GM12873 (cell line): ENCODE measurements around the gene DTNB.

Experiments used
- CTCF ChIP-seq: IDR thresholded peaks from 2 replicates; pipeline ENCODE4 v1.5.1; 2012; ENCODE audit warnings: low read depth, mild to moderate bottlenecking, moderate library complexity, low read length, control low read depth; ENCODE audit not compliant: insufficient read depth; ENCODE audit errors: missing control alignments

The DTNB gene

DNA sequence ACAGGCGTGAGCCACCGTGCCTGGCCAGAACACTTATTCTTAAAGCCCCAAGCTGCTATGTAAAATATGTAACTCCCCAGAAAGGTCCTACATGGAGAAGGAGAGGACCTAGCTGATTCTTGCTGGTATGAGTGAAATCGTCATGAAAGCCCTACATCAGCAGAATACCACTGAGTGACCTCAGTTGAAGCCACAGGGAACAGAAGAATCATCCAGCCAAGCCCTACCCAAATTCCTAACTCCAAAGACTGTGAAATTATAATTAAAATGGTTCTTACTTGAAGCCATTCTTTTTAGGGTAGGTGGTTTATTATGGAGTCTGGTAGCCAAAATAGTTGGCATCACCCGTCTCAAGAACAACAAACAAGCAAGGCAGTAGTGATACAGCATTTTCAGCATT is 4.5 kb upstream of the DTNB start:
- no peak for TF ChIP-seq CTCF

DNA sequence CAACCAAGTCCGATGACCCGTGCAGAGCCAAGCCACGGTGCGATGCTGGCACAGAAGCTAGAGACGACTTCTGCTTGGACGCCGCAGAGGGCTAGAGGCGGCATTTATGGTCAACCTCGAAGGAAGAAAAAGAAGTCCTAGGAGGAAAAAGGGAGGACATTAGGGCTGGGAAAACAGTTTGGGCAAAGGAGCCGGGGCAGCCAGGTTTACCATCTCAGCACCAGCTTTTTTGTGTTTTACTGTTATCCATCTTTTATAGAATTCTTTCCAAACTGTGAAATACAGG is 643 bp upstream of the DTNB start:
- TF ChIP-seq CTCF, result no peak

- no peak for TF ChIP-seq CTCF
Observed at GRCh38 chr2:25672494-25673299, 680 bp downstream of the DTNB start.

DNA sequence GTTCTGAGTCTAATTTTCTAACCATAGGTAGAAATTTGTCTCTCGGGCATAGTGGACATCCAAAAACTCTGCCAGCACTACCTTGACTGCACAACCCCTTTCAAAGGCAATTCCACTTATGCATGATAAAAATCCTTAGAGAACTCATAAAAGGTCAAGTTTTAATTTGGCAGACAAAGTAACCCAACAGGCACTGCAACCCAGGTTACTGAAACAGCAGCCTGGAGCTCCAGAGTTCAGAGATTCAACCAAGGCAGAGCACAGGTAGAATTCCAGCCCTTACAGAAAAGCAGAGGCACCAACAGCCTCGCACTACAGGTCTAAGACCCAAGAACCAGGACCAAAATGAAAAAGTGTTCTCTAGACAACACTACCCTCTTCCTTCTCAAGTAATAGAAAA is 1.8 kb downstream of the DTNB start:
- TF ChIP-seq CTCF, result no peak

DNA sequence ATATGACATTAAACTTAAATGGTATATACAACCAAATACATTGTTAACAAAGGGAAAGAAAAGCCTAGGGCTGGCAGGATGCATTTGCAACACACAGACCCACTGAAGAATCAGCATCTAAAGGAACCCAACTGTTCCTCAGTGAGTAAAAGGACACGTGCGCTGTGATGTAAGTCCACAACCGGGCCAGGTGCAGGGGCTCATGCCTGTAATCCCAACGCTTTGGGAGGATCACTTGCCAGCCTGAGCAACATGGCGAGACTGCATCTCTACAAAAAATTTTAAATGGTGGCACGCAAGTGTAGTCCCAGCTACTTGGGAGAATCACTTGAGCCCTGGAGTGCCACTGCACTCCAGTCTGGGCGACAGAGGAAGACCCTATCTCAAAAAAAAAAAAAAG is 3.9 kb downstream of the DTNB start:
- no peak for TF ChIP-seq CTCF

- TF ChIP-seq CTCF, result no peak
Observed at GRCh38 chr2:25666218-25666617, 7.2 kb downstream of the DTNB start.

GRCh38 chr2:25664965-25665307 is 8.4 kb downstream of the DTNB start:
- no peak for TF ChIP-seq CTCF
